Measurements from ENCODE around the gene TDRD6. TPM values are rescaled to one million over a fixed set of nuclear protein-coding genes. Genes with fewer than 3 reads are reported as not detected.

The TDRD6 gene
- total and polyA plus RNA-seq, 2 experiments from 2014 or later: 0.14 to 0.24 TPM

- Histone ChIP-seq H3K4me2 (no peak overlapping the region), H3K79me2 (replicated peaks; ENCODE audit: insufficient read depth) (no peaks in the 10 kb centered on the region), H3K27ac (ENCODE audit: low read depth) (no peak overlapping the region), H3K27me3 (ENCODE audit: insufficient read depth) (no peaks in the 10 kb centered on the region), H3K4me3 (no peak overlapping the region), H4K20me1 (replicated peaks; ENCODE audit: insufficient read depth) (no peaks in the 10 kb centered on the region), H3K4me1 (ENCODE audit: insufficient read depth) (no peaks in the 10 kb centered on the region), H3K9me2 (ENCODE audit: insufficient read depth) (no peaks in the 10 kb centered on the region), H3F3A (replicated peaks; ENCODE audit: low read depth) (no peaks in the 10 kb centered on the region), H3K36me3 (ENCODE audit: insufficient read depth) (no peaks in the 10 kb centered on the region), H2AFZ (no peak overlapping the region)
- Mint-ChIP-seq H3K27me3 (ENCODE audit: insufficient read depth, low read depth, poor library complexity) (no peaks in the 10 kb centered on the region), H3K27ac (no peak overlapping the region), H3K36me3 (ENCODE audit: low read depth) (no peaks in the 10 kb centered on the region), H3K4me3 (no peak overlapping the region), H3K4me1 (no peaks in the 10 kb centered on the region), H3K9me3 (no peaks in the 10 kb centered on the region)
- TF ChIP-seq CTCF (conservative IDR thresholded peaks at IDR 0.05; ENCODE audit: low read depth in 2 of 2) (no peak), CREB1 (CRISPR knock-in tag; IDR thresholded peaks at IDR 0.05; ENCODE audit: low read depth) (no peak), ETS1 (IDR thresholded peaks at IDR 0.05) (no peak), POLR2AphosphoS5 (IDR thresholded peaks at IDR 0.05; ENCODE audit: low read depth) (no peak), ZNF114 (CRISPR knock-in tag; IDR thresholded peaks at IDR 0.05) (no peak), ZNF462 (CRISPR knock-in tag; IDR thresholded peaks at IDR 0.05) (no peak), NANOG (IDR thresholded peaks at IDR 0.05; ENCODE audit: borderline replicate concordance) (no peak), JUNB (IDR thresholded peaks at IDR 0.05; ENCODE audit: unreplicated experiment) (no peak), ZNF331 (CRISPR knock-in tag; IDR thresholded peaks at IDR 0.05; ENCODE audit: low read depth) (no peak), STAT1 (IDR thresholded peaks at IDR 0.05; ENCODE audit: unreplicated experiment) (no peak), REST (IDR thresholded peaks at IDR 0.05; ENCODE audit: unreplicated experiment) (no peak), EZH2 (IDR thresholded peaks at IDR 0.05; ENCODE audit: low read depth, unreplicated experiment) (no peak), EZH2phosphoT487 (IDR thresholded peaks at IDR 0.05; ENCODE audit: unreplicated experiment) (no peak)
- DNase-seq (ENCODE audit: low spot score) (no peak), ATAC-seq (no peak)
Measured at GRCh38 chr6:46711491-46711890, 23.8 kb downstream of the TDRD6 start.

All from GM23338 (cell line).